ACC112 (cell line): Measurements from ENCODE around the gene FKBP5.

Experiments
- H2AFZ ChIP-seq: fragments of 200-600 bp; sonication (generic); one replicate; pipeline ENCODE4 v1.6.0; 2017; ENCODE audit warnings: antibody characterized with exemption, low read length; ENCODE audit not compliant: unreplicated experiment
- H3K27ac ChIP-seq: fragments of 200-600 bp; sonication (generic); 2 replicates; pipeline ENCODE4 v1.5.1; 2014; ENCODE audit warnings: low read depth, mild to moderate bottlenecking, antibody characterized with exemption, low read length, moderate library complexity
- H3K27me3 ChIP-seq: fragments of 200-600 bp; sonication (generic); 2 replicates; pipeline ENCODE4 v1.6.1; 2014; ENCODE audit warnings: mild to moderate bottlenecking, antibody characterized with exemption, low read length, moderate library complexity, mixed read lengths; ENCODE audit not compliant: insufficient read depth
- H3K36me3 ChIP-seq: fragments of 200-600 bp; sonication (generic); 2 replicates; pipeline ENCODE4 v1.6.1; 2016; ENCODE audit warnings: mild to moderate bottlenecking, antibody characterized with exemption, low read length, moderate library complexity, mixed read lengths; ENCODE audit not compliant: insufficient read depth
- H3K4me1 ChIP-seq: fragments of 200-600 bp; sonication (generic); one replicate; pipeline ENCODE4 v1.6.1; 2016; ENCODE audit warnings: low read length, mixed read lengths; ENCODE audit not compliant: insufficient read depth, unreplicated experiment, control insufficient read depth
- H3K4me3 ChIP-seq: fragments of 200-600 bp; sonication (generic); 2 replicates; pipeline ENCODE4 v1.5.1; 2014; ENCODE audit warnings: mild to moderate bottlenecking, low read depth, low read length
- H3K79me2 ChIP-seq: fragments of 200-600 bp; sonication (generic); one replicate; pipeline ENCODE4 v1.6.0; 2016; ENCODE audit warnings: low read length; ENCODE audit not compliant: control insufficient read depth, unreplicated experiment, insufficient read depth

FKBP5 gene

DNA sequence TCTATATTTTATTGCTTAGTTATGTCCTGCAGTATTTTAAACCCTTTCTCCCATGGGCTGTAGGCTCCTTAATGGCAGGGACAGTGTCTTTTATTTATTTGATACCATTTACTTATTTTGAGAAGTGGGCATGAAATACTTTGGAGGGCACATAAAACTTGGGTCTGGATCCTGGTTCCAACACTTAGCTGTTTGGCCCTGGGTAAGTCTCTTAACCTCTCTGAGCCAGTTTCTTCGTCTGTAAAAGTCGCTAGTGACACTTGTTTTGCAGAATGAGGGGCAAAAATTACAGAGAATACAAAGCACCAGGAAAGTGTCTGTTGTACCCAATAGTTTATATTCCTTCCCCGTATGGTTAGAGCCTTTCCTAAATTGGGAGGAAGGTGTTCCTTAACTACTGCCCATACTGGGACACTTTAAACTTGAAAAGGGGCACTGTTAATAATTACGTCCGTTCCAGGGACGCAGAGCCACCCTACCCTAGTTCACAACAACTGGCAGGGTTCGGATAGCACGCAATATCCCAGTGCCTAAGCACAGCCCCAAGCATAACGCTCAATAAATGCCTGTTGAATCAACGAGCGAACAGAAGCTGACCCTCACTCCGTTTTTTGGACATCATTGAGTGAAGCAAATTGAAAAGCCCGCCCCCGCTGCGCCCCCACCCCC, 42.2 kb upstream of the FKBP5 start:
- H3K27ac ChIP-seq = peak overlapping the region; percentile 98
- H2AFZ ChIP-seq = no peak overlapping the region
- H3K4me3 ChIP-seq = peak overlapping the region; percentile 61
- H3K36me3 ChIP-seq = no peaks in the 10 kb centered on the region
- peaks cover 66% of the 10 kb centered on the region for H3K4me1 ChIP-seq
- H3K79me2 ChIP-seq = no peaks in the 10 kb centered on the region
- H3K27me3 ChIP-seq = no peaks in the 10 kb centered on the region

DNA sequence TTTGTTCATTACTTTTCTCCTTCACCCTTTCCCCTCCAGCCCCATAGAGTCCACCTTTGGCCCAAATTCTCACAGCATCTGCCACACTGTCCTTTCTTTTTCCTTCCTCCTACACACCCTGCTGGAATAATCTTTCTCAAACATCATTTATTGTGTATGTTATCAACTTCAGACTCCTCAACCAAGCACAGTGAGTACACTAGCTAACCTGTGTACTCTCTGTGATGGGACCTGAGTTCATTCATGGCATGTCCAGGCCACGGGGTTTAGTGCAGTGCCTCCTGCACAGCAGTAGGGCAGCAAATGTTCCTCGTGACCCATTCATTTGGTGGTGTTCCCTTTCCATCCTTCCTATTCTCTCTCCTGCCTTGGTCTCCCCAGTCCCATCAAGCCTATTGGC, 41.0 kb upstream of the FKBP5 start:
- no peak overlapping the region for H3K4me3 ChIP-seq
- peaks cover 77% of the 10 kb centered on the region for H3K4me1 ChIP-seq
- no peaks in the 10 kb centered on the region for H3K79me2 ChIP-seq
- H3K27ac ChIP-seq = peak overlapping the region; percentile 98
- H2AFZ ChIP-seq = peak overlapping the region; percentile 26
- H3K27me3 ChIP-seq = no peaks in the 10 kb centered on the region
- no peaks in the 10 kb centered on the region for H3K36me3 ChIP-seq

DNA sequence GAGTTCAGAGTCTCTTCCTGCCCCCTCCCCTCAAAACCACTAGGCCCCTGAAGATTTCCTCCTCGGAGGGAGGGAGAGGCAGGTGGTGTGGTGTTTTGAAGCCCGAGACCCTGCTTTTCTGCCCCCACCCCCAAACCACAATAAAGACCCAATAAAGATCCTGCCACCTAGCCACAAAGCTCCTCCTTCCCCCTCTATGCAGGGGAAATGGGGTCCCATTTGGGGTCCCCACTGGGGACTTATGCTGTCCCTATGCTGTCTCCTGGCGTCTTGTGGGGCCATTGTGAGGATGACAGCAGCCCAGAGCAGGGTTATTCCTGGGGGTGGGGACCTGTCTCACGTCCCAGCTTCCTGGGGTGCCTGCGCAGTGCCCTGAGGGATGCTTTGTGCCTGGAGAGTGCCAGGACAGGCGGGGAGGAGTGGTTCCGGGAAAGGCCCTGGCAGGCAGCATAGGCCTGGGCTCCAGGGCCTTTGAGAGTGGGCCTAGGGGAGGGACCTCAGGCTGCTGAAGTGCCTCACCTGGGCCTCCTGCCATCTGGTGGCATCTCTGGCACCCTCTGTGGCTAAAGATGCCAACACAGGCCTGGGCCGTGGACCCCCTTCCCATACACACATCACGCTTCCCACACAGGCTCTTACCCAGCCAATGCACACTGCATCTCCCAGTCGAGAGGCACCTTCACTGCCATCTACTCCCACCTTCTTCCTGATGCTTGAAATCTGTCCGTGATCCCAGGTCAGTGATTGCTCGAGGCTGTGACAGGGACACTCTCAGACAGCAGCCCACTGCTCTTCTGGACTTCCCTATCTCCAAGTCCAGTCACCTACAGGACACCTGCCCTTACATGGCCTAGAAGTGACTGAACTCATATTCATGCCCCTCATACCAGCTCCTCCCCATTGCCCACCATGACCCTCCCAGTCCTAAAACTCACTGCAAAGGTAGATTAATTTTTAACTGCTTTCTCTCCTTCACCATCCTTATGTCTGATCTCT, 40.3 kb upstream of the FKBP5 start:
- Histone ChIP-seq H3K79me2 (no peaks in the 10 kb centered on the region), H3K4me3 (peak overlapping the region; percentile 72), H3K27ac (peak overlapping the region; percentile 98), H2AFZ (peak overlapping the region; percentile 26), H3K4me1 (peaks cover 85% of the 10 kb centered on the region), H3K27me3 (no peaks in the 10 kb centered on the region), H3K36me3 (no peaks in the 10 kb centered on the region)

DNA sequence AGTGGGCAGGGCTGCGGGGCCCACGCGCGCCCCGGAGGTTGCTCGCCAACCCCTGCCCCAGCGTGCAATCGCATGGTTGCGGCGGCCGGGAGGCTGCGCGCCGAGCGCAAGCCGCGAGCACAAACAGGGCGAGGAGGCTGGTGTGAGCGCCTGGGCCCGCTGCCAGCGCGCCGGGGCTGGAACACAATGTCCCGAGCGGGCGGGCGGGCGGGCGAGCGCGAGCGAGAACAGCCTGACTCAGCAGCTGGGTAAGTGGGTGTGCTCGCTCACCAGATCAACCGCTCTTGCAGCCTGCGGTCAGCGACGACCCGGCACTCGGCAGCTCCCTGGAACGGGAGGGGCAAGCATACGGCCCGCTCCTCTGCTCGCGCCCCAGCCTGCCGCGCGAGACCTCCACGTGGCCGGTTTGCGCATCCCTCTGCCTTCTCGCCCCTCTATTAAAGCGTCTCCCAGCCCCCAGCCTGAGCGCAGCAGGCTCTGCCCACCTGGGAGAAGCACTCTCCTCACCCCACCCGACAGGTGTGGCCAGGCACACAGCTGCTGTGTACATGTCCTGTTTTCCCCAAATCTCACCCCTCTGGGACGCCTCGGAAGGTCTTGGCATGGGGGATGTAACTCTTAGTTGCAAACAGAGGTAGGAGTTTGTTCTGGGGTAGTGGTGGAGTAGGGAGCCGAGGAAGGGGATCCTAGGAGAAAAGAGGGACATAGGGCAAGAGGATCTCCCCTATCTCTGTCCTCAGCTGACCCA, 39.4 kb upstream of the FKBP5 start:
- no peaks in the 10 kb centered on the region for H3K36me3 ChIP-seq
- no peaks in the 10 kb centered on the region for H3K27me3 ChIP-seq
- peak overlapping the region; percentile 78 for H3K4me3 ChIP-seq
- H2AFZ ChIP-seq = peak overlapping the region; percentile 9
- peak overlapping the region; percentile 98 for H3K27ac ChIP-seq
- H3K79me2 ChIP-seq = no peaks in the 10 kb centered on the region
- H3K4me1 ChIP-seq = peaks cover 79% of the 10 kb centered on the region

DNA sequence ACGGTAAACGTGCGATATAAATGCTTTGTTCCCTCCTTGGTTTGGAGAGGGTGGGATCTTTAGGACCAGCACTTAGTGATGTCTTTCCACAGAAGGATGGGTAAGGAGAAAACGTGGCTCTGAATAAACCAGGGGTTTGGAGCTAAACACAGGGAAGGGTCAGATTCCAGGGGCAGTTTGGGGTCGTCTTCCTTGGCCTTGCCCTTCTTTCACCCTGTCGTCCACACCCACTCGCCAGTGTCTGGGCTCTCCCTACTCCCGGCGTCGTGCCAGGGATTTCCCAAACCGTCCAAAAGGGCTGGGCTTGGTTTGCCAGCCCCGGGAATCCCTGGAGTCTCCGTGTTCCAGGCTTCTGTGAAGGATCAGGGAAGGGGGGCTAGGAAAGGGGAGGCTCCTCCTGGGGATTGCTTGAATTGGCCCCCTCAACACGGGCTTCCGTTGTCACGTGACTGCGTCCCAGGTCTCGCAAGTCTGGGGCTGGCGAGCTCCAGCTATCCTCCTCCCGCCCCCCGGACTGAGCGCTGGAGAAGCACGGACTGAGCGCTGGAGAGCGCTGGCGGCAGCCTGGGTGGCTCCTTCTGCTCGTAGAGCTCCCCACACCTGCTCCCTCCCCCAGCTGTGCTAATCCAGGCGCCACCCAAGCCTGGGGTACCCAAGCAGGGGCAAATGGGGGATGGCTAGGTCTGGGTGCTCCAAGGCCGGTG, 38.7 kb upstream of the FKBP5 start:
- Histone ChIP-seq H3K79me2 (no peaks in the 10 kb centered on the region), H3K4me1 (peaks cover 71% of the 10 kb centered on the region), H2AFZ (peak overlapping the region; percentile 9), H3K27ac (peak overlapping the region; percentile 98), H3K4me3 (peak overlapping the region; percentile 78), H3K27me3 (no peaks in the 10 kb centered on the region), H3K36me3 (no peaks in the 10 kb centered on the region)

DNA sequence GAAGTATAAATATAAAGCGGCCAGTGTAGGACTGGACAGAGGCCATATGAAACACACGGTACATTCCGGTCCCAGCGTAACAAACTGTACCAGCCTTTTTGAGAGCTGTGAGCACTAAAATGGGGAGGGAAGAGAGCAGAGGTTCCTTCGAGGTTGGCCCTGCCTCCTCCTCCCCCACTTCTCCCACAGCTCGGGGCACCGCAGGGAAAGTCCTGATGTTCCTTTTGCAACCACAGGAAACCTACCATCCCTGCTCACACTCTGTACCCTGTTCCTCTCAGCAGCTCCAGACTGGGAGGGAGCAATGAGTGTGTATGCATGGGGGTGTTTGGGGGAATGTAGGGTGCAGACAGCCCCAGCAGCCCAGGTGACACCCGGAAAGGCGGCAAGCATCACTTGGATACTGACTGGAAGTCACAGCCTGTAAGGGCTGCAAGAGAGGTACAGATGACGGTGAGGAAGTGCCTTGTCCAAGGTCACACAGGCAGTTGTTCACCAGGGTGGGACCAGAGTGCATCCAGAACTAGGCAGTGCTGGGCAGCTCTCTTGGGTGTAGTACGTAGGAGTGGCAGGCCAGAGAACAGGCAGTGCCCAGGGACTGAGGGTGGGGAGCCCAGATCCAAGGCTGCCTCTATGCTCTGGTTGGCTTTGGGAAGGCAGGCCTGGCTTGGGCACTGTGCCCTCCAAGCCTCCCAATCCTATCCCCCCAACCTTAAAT, 37.2 kb upstream of the FKBP5 start:
- Histone ChIP-seq H3K4me1 (peaks cover 68% of the 10 kb centered on the region), H3K27me3 (no peaks in the 10 kb centered on the region), H3K36me3 (no peaks in the 10 kb centered on the region), H2AFZ (no peak overlapping the region), H3K4me3 (peak overlapping the region; percentile 28; the same call in 1 of the 2 replicates), H3K27ac (peak overlapping the region; percentile 98), H3K79me2 (no peaks in the 10 kb centered on the region)

DNA sequence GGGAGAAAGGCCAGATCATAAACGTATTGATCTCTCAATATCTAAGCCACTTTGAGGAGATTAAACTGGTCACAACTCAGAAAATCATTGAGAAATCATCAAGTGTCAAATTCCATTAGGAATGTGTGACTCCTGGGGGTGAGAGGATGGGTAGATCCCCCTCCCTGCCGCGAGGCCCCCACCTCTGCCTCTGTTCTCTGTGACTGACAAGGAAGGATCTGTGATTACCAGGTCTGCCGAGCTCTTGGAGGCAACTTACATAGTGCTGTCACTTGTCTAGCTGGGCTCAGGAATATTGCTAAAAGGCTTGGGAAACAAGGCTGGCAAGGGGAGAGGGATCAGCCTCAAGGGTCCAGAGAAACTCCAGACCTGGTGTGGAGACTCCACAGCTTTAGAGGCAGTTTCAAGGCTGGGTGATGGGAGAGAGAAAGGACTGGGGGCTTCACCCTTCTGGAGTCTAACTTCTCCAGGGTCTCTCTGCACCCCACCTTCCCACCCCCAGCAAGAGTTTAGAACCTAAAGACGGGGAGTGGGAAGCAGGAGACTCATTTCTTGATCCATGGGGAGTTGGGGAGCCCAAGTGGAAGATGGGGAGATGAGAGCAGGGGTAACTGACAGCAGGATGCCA, 36.5 kb upstream of the FKBP5 start:
- no peaks in the 10 kb centered on the region for H3K27me3 ChIP-seq
- H3K36me3 ChIP-seq = no peaks in the 10 kb centered on the region
- no peak overlapping the region for H3K4me3 ChIP-seq
- H2AFZ ChIP-seq = no peak overlapping the region
- no peaks in the 10 kb centered on the region for H3K79me2 ChIP-seq
- peaks cover 67% of the 10 kb centered on the region for H3K4me1 ChIP-seq
- H3K27ac ChIP-seq = peak overlapping the region; percentile 98

DNA sequence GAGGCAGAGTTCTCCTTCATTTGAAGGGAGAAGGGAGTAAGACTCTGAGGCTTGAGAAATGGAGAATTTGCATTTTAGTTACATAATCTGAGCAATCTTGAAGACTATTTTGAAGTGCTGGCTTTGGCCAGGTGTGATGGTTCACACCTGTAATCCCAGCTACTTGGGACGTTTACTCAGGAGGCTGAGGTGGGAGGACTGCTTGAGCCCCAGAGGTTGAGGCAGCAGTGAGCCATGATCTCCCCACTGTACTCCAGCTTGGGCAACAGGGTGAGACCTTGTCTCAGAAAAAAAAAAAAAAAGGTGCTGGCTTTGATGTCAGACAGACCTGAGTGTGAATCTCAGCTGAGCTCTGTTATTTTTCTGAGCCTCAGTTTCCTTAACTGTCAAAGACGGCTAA, 35.8 kb upstream of the FKBP5 start:
- Histone ChIP-seq H3K27ac (peak overlapping the region; percentile 98), H2AFZ (no peak overlapping the region), H3K4me1 (peaks cover 67% of the 10 kb centered on the region)

DNA sequence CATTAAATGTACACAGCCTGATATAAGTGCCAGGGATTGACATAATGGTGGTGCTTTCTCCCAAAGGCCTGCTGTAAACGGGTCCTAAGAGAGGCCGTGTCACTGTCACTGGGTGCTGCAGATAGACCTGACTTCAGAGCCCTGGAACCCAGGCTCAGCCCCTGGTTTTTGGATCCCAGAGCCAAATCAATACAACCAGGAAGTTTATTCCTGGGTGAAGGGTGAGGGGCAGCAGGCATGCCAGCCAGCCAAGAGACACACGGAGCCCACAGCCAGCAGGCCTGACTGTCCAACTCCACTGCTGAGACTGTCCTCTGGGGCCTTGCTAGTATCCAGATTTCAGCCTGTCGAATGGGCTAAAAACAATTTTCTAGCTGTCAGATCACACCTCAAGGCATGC, 35.3 kb upstream of the FKBP5 start:
- H3K27me3 ChIP-seq = no peaks in the 10 kb centered on the region
- H3K36me3 ChIP-seq = no peaks in the 10 kb centered on the region
- no peaks in the 10 kb centered on the region for H3K79me2 ChIP-seq
- H3K4me1 ChIP-seq = peaks cover 67% of the 10 kb centered on the region
- H3K27ac ChIP-seq = no peak overlapping the region
- H2AFZ ChIP-seq = no peak overlapping the region
- H3K4me3 ChIP-seq = no peak overlapping the region

More for the DNA sequence above, 35.8 kb upstream of the FKBP5 start:
- Histone ChIP-seq H3K27me3 (no peaks in the 10 kb centered on the region), H3K36me3 (no peaks in the 10 kb centered on the region), H3K79me2 (no peaks in the 10 kb centered on the region), H3K4me3 (no peak overlapping the region)
